ENCODE measurements around the gene ANGPTL7.
"Not testable (repeated sequence)": the region's sequence is repeated elsewhere in the genome, so short reads cannot be mapped to it uniquely, and the experiment has no call there.

The ANGPTL7 gene

DNA sequence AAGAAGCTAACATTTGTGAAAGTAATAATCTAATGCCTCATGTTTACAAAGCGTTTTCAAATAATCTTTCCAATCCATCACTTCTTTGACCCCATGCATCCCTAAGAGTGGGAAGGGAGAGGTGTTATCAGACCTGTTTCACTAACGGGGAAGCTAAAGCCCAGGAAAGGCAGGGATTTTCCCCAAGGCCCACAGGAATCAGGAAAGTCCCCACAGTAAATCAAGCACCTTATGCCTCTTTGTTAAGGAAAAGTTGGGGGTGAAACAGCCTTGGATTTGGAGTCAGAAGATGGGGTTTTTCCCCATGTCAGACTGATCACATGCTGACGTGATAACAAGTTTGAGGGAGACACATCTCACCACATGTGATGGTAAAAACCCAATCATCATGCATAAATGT is 20.0 kb upstream of the ANGPTL7 start:
- DNase-seq (ENCODE audit: low read depth) = no peak

DNA sequence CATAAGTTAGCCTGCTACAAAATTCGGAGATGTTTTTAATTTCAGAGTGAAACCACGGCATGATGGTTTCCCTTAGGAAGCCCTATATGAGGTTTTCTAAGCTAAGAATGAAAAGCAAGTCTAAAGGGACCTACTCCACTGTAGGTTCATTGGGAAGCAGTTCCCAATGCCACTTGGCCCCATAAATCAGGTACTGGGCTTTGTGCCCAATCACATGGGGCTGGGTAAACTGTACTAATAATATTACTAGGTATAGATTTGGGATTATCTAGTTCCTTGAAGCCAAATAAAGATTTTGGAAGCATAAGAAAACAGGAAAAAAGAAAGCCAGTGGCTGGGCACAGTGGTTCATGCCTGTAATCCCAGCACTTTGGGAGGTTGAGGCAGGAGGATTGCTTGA is 19.1 kb upstream of the ANGPTL7 start:
- no peak for DNase-seq (ENCODE audit: low read depth)

- no peak for DNase-seq (ENCODE audit: low read depth)
Measured at GRCh38 chr1:11174261-11174942, 14.8 kb upstream of the ANGPTL7 start.

- DNase-seq (ENCODE audit: low read depth) = no peak
Measured at GRCh38 chr1:11175461-11175860, 13.7 kb upstream of the ANGPTL7 start.

GRCh38 chr1:11176081-11176706 is 13.0 kb upstream of the ANGPTL7 start:
- peak; percentile 47 for DNase-seq (ENCODE audit: low read depth)

DNA sequence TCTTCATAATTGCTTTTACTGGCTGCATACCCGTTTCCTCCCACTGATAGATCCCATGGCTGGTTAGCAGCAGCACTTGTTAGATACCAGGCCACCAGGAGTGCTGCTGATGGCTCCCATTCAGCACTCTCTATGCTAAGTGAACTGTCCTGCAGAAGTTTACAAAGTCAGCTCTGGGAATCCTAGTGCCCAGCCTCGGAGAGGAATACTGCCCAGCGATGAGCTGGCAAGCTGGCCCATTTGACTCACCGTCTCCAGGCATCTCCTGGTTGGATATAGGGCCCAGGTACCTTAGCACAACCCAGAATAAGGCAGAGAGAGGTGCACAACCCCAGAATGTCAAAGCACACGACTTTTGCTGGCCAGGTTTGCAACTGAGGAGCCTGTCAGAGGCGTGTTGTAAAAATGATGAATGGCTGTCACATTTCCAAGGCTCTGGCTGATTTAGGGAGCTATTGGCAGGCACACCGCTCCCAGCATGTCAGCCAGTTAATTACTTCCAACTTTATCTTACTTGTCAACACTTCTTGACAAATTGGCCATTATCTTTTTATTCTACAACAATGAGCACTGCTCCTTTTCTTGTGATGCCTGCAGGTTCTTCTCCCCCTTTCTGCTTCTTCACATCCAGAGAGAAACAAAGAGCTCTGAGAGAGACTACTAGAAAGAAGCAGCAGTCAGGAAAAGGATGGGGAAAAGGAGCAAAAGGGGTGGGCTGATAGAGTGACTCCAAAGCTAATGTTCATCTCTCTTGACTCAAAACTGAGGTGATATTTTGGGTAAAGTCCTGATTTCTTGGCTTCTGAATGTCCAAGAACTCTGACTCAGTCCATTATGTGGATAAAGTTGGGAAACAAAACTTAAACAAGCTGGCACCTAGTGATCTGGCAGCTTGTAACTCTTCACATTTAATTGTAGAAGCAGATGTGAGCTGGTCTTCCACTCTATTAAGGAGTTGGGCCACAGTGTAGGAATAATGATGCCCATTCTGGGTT is 10.8 kb upstream of the ANGPTL7 start:
- peak; percentile 45 for DNase-seq (ENCODE audit: low read depth)

DNA sequence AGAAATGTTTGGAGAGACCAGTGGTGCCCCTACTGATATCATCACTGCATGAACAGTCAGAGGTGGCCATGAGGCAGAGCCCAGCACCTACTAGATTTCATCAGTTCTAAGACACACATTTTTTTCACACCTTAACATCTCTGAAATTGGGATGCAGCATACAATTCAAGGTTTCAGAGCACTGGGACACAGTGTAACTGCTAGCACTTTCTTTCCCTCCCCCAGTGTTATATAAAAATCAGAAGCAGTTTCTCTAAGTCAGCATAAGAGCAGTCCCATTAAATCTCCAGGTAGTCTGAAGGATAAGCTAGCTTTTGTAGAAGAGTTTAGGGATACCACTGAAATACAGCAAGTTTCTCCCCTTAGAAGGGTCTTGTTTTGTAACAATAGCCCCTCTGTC is 10.0 kb upstream of the ANGPTL7 start:
- DNase-seq (ENCODE audit: low read depth) = no peak

DNA sequence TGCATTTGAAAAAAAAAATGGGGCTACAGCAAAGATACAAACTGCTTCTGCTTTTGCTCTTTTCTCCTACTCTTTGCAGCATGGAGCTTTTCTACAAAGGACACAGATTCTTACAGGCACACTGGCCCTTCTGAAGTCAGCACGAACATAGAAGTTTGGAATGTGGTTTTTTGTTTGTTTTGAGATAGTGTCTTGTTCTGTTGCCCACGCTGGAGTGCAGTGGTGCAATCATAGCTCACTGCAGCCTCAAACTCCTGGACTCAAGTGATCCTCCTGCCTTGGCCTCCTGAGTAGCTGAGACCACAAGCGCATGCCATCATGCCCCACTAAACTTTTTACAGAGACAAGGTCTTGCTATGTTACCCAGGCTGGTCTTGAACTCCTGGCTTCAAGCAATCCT is 9.4 kb upstream of the ANGPTL7 start:
- DNase-seq (ENCODE audit: low read depth) = not testable (repeated sequence)

DNA sequence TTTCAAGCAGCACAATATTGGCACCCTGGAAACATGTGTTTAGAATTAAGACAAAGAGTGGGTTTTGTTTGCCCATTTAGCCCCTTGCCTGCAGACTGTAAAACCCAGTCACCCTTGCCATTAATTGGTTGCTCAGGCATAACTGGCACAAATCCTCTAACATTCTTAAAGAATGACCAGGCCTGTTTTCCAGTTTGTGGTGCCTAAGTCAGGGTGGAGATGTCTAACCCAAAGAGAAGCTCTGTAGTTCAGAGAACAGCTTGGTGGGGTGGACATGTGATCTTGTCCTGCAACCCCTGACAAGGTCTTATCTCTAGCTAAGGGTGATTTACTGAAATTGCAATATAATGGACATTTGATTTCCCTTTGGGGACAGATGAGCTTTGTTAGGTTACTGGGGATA is 8.8 kb upstream of the ANGPTL7 start:
- peak; percentile 57 for DNase-seq (ENCODE audit: low read depth)

- no peak for DNase-seq (ENCODE audit: low read depth)
Measured at GRCh38 chr1:11182884-11183283, 6.3 kb upstream of the ANGPTL7 start.

DNA sequence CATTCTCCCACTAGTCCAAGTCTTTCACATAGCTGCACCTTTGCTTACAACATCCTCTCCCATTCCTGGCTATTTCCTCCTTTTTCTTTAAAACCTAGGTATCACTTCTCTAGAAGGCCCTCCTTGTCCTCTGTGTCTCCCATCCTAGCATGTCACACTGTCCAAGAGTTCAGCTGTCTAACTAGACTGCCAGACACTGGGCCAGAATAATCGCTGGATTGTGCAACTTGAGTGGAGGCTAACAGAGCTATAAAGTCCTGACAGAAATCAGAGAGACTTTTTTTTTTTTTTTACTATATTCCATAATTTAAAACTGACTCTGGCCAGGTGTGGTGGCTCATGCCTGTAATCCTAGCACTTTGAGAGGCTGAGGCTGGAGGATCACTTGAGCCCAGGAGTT is 4.2 kb upstream of the ANGPTL7 start:
- no peak for DNase-seq (ENCODE audit: low read depth)

DNA sequence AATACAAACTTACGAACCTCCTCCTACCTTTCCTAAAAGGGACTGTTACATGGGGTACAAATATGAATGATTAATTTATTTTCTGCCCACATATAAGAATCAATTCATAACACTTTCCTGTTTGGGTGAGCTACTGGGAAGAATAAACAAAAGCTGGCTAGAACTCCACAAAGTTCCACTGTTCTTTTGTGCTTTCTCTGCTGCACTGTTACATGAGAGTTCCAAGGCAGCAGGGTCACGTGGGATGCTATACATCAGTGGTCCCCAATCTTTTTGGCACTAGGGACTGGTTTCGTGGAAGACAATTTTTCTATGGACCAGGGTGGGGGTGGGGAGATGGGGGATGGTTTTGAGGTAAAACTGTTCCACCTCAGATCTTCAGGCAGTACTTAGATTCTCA is 2.2 kb upstream of the ANGPTL7 start:
- no peak for DNase-seq (ENCODE audit: low read depth)

DNA sequence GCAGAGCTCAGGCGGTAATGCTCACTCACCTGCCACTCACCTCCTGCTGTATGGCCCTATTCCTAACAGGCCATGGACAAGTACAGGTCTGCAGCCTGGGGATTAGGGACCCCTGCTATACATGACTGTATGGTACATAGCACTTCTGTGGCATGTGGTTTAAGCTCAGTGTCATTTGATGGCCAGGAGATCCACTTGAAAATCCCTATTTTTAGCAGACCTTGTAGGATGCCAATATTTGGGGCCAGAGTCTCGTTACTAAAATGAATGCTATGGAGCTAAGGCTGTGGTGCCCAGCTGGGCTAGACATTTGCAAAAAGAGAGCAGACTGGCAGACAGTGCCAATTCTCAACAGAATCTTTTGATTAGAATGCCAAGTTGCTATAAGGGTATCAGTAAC is 1.7 kb upstream of the ANGPTL7 start:
- no peak for DNase-seq (ENCODE audit: low read depth)

DNA sequence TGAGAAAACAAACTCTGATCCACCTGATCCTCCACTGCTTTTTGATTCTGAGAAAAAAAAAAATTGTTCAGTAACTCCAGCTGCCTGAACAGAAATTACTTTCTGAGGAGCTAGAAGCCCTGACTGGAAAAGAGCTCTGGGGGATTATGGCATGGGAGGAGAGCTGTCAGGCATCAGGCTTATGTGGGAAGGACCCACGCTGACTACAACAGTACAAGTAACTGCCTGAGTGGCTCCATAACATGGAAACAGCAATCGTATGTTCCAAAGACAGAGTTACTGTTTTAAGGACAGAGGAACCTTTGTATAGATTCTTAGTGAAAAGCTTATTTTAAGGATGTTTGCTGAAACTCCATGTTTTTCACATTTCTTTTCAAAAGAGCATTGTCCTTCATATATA is 1.2 kb upstream of the ANGPTL7 start:
- no peak for DNase-seq (ENCODE audit: low read depth)

DNA sequence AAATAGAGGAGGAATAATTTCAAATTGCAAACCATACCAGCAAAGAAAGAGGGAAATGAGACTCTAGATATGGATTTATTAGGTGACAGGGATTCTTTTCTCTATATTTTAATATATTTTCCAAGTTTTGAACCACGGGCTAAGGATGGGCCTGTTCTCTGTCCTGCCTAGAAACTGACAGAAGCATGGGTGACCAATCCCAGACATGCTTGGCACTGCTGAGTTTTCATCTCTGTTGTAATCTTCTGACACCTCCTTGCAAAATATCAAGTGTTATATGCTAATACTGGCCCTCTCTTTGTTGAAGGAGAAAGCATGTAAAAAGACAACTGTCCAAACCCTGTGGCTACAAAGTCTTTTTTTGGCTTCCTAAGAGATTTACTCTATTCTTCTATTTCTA is 774 bp upstream of the ANGPTL7 start:
- no peak for DNase-seq (ENCODE audit: low read depth)

GRCh38 chr1:11193376-11193775 is 4.2 kb downstream of the ANGPTL7 start:
- DNase-seq (ENCODE audit: low read depth) = no peak

GRCh38 chr1:11194407-11195176 is 5.4 kb downstream of the ANGPTL7 start:
- DNase-seq (ENCODE audit: low read depth) = no peak

DNA sequence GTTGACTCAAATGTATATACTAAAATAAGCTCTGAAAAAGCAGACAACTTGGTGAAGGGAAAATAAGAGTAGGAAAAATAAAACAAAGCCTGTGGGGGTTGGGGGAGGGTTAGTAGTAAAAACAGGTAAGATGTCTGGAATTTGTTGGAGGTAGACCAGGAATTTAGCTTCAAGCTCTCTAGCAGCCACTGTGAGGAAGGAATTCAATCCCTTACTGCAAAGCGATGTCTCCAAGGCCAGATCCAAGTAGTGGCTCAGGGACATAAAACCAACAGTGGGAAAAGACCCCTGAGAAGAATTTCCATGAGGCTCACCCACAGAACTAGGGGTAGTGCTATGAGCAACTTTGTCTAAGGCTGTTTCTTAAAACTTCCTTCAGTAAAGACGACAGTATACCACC is 7.8 kb downstream of the ANGPTL7 start:
- no peak for DNase-seq (ENCODE audit: low read depth)

GRCh38 chr1:11197359-11197758 is 8.2 kb downstream of the ANGPTL7 start:
- no peak for DNase-seq (ENCODE audit: low read depth)

- no peak for DNase-seq (ENCODE audit: low read depth)
Measured at GRCh38 chr1:11198257-11198656, 9.1 kb downstream of the ANGPTL7 start.

DNA sequence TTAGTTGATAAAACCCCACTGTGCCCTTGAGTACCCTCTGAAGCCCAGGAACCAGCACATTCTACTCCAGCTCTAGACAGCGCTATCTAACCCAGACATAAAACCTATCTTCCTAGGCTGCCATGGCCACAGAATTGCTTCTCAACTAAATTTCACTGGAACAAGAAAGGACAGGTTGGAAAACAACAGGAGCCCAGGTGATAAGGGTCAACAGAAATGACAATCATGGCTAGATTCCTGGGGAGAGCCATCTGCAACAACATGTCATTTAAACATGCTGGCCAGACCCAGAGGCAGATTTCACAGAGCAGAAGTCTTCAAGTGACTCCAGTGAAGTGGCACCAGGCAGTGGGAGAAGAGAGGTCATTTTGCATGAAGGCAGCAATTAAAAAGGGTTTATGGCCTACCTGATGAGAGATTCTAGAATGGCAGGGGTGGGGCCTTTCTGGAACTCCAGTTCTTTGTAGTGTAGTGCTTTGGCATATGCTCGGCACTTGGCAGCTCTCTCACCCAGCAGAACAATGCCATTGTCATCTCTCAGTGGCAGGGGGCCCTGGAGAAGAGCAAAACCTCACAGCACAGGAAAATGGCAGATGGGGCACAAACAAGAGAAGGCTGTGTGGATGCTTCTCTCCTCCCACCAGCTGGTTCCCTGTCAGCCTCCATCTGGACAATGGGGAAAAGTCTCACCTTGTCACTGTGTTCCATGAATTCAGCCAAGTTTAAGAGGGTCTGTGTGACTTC is 9.9 kb downstream of the ANGPTL7 start:
- no peak for DNase-seq (ENCODE audit: low read depth)

Data from GM04503 (cell line).